GM21528 (cell line): ENCODE results near the gene YDJC.
"Not testable (repeated sequence)": the region's sequence is repeated elsewhere in the genome, so short reads cannot be mapped to it uniquely, and the experiment has no call there.

ENCODE experiments used
- ATAC-seq: cut with Tn5 transposase; IDR thresholded peaks from one replicate; pipeline ENCODE4 v1.9.1; 2021; ENCODE audit warnings: mild to moderate bottlenecking, moderate library complexity; ENCODE audit not compliant: unreplicated experiment, low FRiP score

YDJC gene, protein sequence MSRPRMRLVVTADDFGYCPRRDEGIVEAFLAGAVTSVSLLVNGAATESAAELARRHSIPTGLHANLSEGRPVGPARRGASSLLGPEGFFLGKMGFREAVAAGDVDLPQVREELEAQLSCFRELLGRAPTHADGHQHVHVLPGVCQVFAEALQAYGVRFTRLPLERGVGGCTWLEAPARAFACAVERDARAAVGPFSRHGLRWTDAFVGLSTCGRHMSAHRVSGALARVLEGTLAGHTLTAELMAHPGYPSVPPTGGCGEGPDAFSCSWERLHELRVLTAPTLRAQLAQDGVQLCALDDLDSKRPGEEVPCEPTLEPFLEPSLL

DNA sequence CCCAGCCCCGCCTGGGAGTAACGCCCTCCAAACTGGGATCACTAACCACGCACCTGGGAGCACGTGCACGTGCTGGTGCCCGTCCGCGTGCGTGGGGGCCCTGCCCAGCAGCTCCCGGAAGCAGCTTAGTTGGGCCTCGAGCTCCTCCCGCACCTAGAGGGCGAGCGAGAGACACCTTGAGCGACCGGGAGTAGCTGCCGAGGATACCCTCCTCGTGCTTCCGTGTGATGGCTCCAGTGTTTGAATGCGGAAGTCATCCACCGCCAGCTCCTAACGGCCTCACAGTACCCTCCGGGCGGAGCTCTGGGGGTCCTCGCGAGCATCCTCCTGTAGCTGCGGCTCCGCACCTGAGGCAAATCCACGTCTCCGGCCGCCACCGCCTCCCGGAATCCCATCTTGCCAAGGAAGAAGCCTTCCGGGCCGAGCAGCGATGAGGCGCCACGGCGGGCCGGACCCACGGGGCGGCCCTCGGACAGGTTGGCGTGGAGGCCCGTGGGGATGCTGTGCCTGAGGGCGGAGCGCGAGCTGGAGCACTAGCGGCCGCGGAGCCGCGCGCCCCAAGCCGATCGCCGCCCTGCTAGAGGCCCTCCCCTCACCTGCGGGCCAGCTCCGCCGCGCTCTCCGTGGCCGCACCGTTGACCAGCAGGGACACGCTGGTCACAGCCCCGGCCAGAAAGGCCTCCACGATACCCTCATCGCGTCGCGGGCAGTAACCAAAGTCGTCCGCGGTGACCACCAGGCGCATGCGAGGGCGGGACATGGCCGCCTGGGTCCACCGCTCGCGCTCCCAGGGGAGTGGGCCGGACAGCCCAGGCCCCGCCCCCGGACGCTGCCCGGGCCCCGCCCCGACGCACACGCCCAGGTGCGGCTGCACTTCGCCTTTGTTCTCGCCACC is at the start of gene YDJC:
YDJC (minus strand) TSS at position 768 of the 895 bp plus-strand sequence; CDS start at position 760, 8 bp downstream.
- ATAC-seq, result peak; percentile 75

DNA sequence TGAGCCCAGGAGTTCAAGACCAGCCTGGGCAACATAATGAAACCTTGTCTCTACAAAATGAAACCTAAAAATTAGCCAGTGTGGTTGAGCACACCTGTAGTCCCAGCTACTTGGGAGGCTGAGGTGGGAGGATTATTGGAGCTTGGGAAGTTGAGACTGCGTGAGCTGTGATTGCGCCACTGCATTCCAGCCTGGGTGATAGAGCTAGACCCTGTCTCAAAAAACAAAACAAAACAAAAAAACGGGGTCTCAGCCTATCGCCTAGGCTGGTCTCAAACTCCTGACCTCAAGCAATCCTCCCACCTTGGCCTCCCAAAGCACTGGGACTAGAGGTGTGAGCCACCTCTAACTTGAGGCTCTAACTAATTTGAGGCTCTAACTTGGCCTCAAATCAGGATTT is 49.6 kb upstream of the YDJC start:
- no peak for ATAC-seq

DNA sequence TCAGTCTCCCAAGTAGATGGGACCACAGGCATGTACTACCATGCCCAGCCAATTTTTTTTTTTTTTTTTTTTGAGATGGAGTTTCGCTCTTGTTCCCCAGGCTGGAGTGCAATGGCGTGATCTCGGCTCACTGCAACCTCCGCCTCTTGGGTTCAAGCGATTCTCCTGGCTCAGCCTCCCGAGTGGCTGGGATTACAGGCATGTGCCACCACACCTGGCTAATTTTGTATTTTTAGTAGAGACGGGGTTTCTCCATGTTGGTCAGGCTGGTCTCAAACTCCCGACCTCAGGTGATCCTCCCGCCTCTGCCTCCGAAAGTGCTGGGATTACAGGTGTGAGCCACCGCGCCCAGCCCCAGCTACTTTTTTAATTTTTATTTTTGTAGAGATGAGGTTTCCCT is 49.0 kb upstream of the YDJC start:
- not testable (repeated sequence) for ATAC-seq

DNA sequence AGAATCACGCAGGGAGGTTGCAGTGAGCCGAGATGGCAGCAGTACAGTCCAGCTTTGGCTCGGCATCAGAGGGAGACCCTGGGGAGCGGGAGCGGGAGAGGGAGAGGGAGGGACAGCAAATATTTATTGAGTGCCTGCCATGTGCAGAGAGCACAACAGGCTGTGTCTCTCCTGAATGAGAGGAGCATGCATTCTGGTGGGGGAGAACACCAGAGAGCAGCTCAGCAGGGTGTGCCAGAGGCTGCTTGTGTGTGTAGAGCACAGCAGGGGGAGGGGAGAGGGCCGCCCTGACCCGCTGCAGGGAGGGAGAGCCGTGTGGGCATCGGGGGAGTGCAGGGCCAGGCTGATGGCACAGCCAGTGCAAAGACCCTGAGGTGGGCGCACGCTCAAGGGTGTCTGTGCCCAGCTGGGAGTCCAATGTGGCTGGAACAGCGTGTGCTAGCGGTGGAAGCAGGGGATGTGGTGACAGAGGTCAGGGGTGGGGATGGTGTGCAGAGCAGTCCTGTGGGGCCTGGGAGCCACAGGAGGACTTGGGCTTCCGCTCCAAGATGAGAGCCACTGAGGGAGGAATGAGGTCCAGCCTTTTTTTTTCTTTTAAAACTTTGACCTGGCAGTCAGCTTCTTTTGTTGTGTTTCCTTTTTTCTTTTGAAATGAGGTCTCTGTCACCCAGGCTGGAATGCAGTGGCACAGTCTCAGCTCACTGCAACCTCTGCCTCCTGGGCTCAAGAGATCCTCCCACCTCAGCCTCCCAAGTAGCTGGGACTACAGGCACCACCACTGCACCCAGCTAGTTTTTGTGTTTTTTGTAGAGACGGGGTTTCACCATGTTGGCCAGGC is 48.0 kb upstream of the YDJC start:
- no peak for ATAC-seq

DNA sequence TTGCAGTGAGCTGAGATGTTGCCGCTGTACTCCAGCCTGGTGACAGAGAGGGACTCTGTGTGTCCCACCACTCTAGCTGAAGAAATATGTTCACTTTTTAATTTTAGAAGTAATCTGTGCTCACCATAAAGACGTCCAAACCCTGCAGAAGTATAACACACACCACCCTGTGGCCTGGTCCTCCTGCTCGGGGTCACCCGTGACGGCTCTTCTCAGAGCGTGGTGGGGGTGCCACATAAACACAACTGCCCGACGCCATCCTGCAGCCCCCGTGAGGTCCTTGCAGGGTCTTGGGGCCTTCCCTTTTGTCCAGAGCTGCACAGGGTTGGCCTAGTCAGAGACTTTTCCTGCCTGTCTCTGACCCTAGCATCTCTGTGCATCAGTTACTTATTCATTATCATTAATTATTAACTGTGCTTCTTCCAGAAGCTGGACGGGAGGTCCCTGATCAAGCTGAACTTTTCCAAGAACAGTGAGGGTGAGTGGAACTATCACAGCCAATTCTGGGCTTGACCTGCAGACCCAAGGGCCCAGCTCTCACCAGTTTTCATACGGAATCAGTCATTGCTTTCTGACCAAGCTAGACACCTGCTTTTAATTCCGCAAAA is 44.9 kb upstream of the YDJC start:
- ATAC-seq, result no peak

DNA sequence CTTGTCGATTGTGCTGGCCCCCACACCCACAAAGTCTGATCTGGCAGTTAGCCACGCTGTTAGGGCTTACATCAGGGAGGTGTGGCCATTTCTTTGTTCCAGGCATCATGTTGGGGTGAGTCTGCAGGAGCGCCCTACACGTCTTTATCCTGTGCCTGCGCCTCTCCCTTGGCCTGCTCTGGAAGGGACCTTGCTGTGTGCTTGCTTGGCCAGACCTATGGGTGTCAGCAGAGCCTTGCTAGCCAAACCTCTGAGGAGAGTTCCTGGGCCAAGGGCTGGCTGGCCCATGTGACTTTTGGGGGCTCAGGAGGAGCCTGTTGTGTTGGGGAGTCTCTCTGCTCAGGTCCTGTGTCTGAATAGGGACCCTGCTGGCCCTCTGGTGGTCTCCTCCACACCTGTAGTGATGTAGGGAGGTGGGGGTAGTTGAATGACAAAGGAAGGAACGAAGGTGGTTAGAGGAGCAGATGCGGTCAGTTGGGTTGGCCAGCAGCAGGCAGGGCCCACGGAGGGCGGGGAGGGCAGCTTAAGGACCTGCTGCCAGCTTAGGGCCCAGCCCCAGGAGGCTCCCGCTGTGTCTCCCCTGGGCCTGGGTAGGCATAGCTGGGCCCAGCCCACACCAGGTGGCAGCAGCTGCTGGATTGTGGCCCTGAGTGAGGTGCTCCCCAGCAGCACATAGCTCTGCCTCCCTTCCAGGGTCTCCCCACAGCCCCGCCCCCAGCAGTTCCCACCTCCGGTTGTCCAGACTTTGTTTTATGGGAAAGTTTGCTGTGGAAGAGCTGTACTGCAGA is 43.9 kb upstream of the YDJC start:
- no peak for ATAC-seq

DNA sequence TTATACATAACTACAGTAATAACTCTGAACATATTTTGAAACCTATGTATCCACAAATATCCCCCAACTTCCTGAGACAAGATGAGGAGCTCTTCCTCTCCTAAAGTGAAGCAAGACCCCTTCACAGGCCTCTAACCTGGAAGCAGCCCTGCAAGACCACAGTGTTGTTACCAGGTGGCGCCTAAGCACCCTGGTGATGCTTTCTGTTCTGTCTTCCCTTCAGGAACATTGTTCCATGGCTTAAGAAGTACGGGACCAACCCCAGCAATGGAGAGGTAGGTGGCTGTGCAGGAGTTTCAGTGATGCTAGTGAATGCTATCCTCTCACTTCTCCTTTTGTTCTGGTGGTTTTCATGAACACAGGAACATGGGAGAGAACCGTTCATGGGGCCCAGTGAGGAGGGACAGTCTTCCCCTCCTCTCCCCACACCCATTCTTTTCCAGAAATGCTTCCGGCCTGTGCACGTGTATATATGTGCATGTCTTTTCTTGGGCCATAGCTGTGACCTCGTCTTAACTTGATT is 42.3 kb upstream of the YDJC start:
- no peak for ATAC-seq

DNA sequence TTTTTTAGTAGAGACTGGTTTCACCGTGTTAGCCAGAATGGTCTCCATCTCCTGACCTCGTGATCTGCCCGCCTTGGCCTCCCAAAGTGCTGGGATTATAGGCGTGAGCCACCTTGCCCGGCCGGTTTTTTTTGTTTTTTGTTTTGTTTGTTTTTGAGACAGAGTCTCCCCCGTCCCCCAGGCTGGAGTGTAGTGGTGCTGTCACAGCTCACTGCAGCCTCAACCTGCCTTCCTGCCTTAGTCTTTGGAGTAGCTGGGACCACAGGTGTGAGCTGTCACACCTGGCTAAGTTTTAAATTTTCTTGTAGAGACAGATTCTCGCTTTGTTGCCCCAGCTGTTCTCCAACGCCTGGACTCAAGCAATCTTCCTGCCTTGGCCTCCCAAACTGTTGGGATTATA is 39.2 kb upstream of the YDJC start:
- no peak for ATAC-seq

DNA sequence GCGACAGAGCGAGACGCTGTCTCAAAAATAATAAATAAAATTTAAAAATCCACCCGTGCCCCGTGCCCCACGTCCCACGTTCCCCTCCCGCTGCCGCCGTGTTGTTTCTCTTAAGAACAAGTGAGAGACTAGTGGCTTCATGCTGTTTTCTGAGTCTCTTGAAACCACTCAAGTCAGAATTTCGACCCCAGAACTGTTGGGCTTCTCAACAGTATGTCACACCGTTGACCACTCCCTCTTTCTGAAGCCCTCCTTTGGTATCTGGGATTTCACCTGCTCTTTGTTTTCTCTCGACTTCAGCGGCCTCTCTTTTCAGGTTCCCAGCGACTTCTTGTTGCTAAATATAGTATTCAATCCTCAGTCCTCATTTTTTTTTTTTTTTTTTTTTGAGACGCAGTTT is 37.0 kb upstream of the YDJC start:
- no peak for ATAC-seq

GRCh38 chr22:21665047-21665851 is 35.4 kb upstream of the YDJC start:
- peak; percentile 8 for ATAC-seq

GRCh38 chr22:21663738-21664137 is 33.9 kb upstream of the YDJC start:
- ATAC-seq, result no peak

GRCh38 chr22:21661991-21662390 is 32.2 kb upstream of the YDJC start:
- ATAC-seq, result no peak

GRCh38 chr22:21660904-21661303 is 31.1 kb upstream of the YDJC start:
- no peak for ATAC-seq

- no peak for ATAC-seq
Measured at GRCh38 chr22:21659864-21660525, 30.2 kb upstream of the YDJC start.

DNA sequence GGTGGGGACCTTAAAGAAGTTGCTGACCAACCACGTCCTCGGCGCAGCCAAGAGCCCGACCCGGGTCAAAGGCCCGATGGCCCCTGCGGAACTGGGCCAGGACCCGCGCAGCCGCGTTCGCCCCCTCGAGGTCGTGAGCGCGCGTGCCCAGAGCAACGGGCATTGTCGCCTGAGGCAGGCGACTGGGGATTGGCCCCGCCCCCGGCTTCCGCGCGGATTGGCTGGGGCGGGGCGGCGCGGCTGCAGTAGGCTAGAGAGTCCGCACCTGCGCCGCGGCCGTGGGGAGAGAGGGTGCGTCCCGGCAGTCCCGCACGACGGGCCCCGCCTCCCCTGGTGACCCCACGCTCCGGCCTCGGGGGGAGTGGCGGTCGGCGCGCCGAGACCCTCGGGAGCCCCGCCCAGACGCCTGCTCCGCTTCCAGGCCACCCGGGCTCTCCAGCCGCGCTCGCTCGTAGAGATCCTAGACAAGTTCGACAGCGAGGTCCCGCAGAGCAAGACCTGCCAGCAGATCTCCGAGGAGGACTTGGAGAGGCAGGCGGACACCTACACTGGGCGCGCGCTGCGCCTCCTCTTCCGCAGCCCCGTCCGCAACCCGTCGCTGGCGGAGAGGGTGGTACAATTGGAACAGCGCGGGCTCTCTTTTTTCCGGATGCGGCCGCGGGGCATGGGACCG is 27.7 kb upstream of the YDJC start:
- ATAC-seq, result no peak

GRCh38 chr22:21657020-21657359 is 27.2 kb upstream of the YDJC start:
- no peak for ATAC-seq
